GM12874 (cell line): ENCODE measurements around the gene MTHFD1.

Experiments used
- TF ChIP-seq, protein P1 (sequence below): IDR thresholded peaks from 2 replicates; pipeline ENCODE4 v1.5.1; 2011; ENCODE audit warnings: low read depth, mild to moderate bottlenecking, control low read depth, low read length, moderate library complexity; ENCODE audit not compliant: insufficient read depth

MTHFD1 gene

DNA sequence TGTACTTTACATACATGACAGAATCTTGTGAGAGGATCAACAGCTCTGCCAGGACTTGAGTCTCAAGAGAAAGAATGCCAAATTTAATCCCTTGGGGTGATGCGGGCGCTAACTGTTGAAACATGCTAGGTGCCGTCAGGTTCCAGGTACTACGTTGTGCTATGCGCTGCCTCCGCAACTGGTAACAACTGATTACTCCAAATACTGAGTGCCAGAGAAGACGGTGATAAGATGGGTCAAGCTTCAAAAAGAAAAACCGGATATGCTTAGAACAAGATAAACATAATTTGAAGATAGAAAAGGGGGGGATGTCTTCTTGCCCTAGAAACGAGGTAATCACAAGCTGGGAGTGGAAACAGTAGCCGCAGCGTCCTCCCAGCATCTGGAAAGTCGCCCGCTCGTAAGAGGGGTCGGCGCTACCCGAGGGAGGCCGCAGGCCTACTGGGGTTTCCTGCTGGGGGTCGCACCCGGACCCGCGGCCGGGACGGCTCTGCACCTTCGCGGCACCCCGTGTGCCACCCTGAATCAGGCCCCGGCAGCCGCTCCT, 114.8 kb downstream of the MTHFD1 start:
- TF ChIP-seq, protein P1, sequence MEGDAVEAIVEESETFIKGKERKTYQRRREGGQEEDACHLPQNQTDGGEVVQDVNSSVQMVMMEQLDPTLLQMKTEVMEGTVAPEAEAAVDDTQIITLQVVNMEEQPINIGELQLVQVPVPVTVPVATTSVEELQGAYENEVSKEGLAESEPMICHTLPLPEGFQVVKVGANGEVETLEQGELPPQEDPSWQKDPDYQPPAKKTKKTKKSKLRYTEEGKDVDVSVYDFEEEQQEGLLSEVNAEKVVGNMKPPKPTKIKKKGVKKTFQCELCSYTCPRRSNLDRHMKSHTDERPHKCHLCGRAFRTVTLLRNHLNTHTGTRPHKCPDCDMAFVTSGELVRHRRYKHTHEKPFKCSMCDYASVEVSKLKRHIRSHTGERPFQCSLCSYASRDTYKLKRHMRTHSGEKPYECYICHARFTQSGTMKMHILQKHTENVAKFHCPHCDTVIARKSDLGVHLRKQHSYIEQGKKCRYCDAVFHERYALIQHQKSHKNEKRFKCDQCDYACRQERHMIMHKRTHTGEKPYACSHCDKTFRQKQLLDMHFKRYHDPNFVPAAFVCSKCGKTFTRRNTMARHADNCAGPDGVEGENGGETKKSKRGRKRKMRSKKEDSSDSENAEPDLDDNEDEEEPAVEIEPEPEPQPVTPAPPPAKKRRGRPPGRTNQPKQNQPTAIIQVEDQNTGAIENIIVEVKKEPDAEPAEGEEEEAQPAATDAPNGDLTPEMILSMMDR = no peak

DNA sequence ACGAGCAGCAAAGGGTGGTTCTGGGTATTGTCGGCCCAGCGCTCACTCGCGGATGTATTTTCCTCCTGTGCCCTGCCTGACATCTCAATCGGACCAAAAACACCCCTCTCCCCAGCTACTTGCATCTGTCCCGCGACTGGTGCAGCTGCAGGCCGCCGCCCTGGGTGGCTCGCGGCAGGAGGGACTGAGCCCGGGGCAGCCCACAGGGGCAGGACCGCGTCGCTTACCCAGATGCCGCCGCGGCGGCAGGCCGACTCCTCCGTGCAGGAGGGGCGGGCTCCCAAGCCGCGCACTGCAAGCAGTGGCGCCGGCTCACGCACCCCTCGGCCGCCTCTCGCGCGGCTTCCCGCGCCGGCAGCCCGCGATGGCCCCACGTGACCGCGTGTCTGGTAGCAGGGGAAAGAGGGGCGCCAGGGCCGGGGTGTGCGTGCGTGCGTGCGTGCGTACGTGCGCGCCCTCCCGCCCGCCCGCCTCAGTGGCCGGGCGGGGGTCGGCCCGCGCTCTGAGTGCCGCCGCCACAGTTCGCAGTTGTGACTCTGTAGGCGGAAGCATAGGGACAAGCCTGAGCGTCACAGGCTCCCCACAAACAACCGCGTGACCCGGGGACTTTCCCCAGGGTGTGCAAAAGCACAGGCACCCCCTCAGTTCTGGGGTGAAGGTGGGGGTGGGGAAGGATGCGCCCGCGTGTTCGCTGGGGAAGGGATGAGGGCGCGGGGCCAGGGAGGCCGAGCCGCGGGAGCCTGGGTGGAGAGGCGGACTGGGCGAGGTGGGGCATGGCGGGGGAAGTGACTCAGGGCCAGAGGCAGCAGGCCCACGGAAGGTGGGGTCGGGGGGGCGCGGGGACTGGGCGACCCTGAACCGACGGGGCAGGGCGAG, 115.5 kb downstream of the MTHFD1 start, which contains the start of gene ZBTB25:
Gene ZBTB25, minus strand, starts transcription at position 405 of the 876 bp plus-strand sequence. CDS start 13,305 bp downstream, outside the sequence.
- TF ChIP-seq, protein P1 = no peak

DNA sequence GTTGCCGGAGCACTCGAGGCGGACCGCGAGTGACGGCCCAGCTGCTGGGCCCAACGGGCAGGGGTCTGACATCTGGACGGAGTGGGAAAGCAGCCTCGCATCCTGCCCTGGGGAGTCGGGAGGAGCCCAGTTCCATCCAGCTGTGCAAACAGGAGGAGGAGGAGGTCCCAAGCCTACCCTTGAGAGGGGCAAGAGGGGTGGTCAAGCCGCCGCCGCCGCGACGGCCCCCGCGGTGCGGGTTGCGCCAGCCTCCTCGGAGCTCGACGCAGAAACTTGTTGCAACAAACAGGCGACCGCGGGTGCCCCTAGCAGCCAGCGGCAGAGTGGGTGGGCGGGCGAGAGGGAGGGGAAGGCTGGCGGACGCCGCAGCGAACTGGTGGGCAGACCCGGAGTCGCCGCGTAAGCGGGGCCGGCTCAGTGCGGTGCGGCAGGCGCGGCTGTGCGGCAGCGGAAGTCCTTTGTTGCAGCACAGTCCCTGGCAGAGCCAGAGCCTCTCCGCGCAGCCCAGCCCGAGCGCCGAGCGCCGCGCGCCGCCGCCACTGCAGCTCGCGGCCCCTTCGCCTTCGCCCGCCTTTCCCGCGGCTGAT, 116.2 kb downstream of the MTHFD1 start, which contains the start of gene ZBTB1:
Gene ZBTB1, plus strand, starts transcription at position 461 of the 587 bp plus-strand sequence. CDS start 16,735 bp downstream, outside the sequence.
- TF ChIP-seq, protein P1 = no peak

DNA sequence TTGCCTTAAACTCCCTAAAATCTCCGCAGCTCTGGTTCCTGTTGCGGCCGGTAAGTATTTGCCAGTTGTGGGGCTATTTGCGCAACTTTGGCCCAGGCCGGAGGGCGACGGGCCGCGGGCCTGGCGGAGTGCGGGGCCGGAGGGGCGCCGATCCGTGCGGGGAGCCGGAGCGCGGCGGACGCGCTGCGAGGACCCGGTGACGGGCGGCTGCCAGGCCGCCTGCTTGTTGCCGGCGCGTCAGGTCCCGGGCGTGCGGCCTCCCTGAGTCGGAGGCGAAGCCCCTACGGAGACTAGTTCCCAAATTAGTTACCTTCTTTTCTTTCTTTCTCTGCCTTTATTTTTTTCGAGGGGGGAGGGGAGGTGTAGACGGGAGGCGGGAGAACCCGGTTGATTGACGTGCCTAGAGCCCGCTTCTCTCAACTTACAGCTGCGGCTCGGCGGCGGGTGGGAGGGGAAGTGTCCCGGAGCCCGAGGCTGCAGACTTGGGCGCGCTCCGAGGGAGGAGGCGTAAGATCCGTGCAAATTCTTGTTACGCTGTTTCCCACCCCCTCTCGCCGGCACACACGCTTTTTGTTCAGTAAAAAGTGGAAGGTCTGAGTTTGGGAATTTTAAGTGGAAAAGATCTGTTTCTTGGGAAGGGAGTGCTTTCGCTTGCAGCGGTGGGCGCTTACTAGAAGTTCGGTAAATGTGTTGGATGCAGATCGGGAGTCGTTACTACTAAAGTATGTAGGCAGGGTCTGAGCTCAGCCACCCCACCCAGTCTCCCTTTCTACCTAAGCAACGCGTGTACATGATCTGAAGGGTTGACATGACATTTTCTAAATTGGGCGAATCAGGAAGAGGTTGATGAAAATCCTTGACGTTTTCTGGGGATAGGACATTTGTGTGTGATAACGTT, 117.0 kb downstream of the MTHFD1 start:
- TF ChIP-seq, protein P1 = no peak

DNA sequence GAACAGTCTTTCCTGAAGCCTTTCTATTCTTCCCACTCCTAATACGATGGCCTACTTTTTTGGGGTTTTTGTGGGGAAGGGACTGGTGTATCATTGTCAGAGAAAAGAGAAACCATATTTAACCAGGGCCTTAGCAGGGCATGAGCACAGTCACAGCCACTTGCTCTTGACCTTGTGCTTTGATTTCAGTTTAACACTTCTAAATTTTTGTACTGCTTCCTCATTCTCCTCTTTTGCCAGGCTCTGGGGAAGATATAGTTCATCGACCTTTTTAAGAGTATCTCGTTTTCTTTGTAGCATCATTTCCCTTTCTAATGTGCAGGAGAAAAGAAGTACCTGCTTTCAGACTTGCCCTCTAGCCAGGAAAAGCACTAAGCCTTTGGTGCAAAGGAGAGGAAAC, 118.6 kb downstream of the MTHFD1 start:
- TF ChIP-seq, protein P1 = no peak

DNA sequence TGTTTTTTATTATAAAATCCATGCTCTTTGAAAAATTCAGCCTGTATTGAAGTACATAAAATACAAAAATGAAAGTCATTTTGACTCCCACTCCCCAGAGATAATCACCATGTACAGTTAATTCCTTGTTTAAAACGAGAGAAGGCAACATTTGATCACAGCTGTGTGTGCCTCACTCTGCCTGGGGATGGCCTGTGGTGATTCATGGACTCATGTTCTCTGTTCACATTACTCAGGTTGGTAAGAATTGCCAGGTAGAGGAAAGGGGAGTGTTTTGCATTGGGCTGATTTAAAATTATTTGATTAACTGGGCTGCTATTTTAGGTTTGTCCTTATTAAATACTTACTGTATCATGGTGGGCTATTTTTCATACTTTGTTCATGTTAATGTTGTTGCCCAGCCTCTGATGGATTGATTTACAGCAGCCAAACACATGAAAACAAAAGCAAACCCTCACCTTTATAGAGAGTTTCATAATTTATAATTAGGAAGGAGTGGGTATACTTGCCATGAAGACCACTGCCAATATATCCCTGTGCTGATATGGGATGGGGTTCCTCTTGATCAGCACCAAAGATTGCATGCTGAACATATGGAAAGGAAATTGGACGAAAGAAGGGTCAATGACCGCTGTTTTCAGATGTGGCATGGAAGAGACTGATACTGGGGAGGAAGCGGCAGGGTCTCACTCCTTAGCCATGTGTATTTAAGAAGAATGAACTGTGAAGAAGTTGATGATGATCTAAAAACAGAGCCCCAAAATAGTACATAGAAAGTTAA, 119.4 kb downstream of the MTHFD1 start:
- TF ChIP-seq, protein P1 = no peak
